Smooth muscle cell (in vitro differentiated cells): ENCODE data around the gene TRIM13. TPM values are rescaled to one million over a fixed set of nuclear protein-coding genes. Genes with fewer than 3 reads are reported as not detected.

Source experiments
- DNase-seq: peaks from one replicate; lab custom pipeline; 2025; ENCODE audit not compliant: unreplicated experiment; lab: John Stamatoyannopoulos, UW
- H2AFZ ChIP-seq: fragments of 200-600 bp; sonication (generic); 2 replicates; pipeline ENCODE4 v1.6.0; 2016; ENCODE audit warnings: antibody characterized with exemption, low read depth, mild to moderate bottlenecking
- H3F3A ChIP-seq: fragments of 200-600 bp; sonication (generic); 2 replicates; pipeline ENCODE4 v1.6.0; 2017; ENCODE audit warnings: antibody characterized with exemption, low read depth
- H3K27ac ChIP-seq: fragments of 200-600 bp; sonication (generic); 2 replicates; pipeline ENCODE4 v1.5.1; 2016; ENCODE audit warnings: low read depth, mild to moderate bottlenecking
- H3K27me3 ChIP-seq: fragments of 200-600 bp; sonication (generic); 2 replicates; pipeline ENCODE4 v1.6.1; 2016; ENCODE audit warnings: low read depth, mild to moderate bottlenecking
- H3K36me3 ChIP-seq: fragments of 200-600 bp; sonication (generic); 2 replicates; pipeline ENCODE4 v1.5.1; 2016; ENCODE audit warnings: low read depth
- H3K4me1 ChIP-seq: fragments of 200-600 bp; sonication (generic); 2 replicates; pipeline ENCODE4 v1.5.1; 2016; ENCODE audit warnings: low read depth
- H3K4me2 ChIP-seq: fragments of 200-600 bp; sonication (generic); 2 replicates; pipeline ENCODE4 v1.6.0; 2016; ENCODE audit warnings: mild to moderate bottlenecking
- H3K4me3 ChIP-seq: fragments of 200-600 bp; sonication (generic); 2 replicates; pipeline ENCODE4 v1.5.1; 2016; ENCODE audit warnings: mild to moderate bottlenecking
- H3K79me2 ChIP-seq: fragments of 200-600 bp; sonication (generic); 2 replicates; pipeline ENCODE4 v1.6.0; 2016; ENCODE audit warnings: low read depth, mild to moderate bottlenecking
- H3K9ac ChIP-seq: fragments of 200-600 bp; sonication (generic); 2 replicates; pipeline ENCODE4 v1.6.0; 2016; ENCODE audit warnings: low read depth
- H3K9me3 ChIP-seq: fragments of 200-600 bp; sonication (generic); replicated peaks from 2 replicates; pipeline ENCODE4 v1.5.1; 2016; ENCODE audit warnings: low read depth
- H4K20me1 ChIP-seq: fragments of 200-600 bp; sonication (generic); 2 replicates; pipeline ENCODE4 v1.6.0; 2016; ENCODE audit warnings: low read depth
- WGBS: methylation state at CpG from one replicate; pipeline ENCODE4 v1.1.7; 2016; ENCODE audit warnings: low lambda C conversion rate; 5-methylcytosine and 5-hydroxymethylcytosine counted together
- polyA plus RNA-seq: library from polyadenylated mRNA; unstranded; fragments of >200 nt; fragmentation: Nextera tagmentation; extraction: Ambion mirVana; gene quantifications from 2 replicates; pipeline ENCODE4 v1.2.1, GENCODE V29; 2016
- total RNA-seq: library from RNA; depleted of rRNA; stranded (reverse); fragments of >200 nt; gene quantifications from 2 replicates; pipeline ENCODE4 v1.2.3, GENCODE V29; 2014
- TF ChIP-seq, protein P1 (sequence below): fragments of 200-600 bp; sonication (generic); IDR thresholded peaks from 2 replicates; pipeline ENCODE4 v1.5.1; 2017; ENCODE audit warnings: borderline replicate concordance, mild to moderate bottlenecking, antibody characterized with exemption; ENCODE audit not compliant: insufficient read depth, poor library complexity, severe bottlenecking

TRIM13 gene
- total and polyA plus RNA-seq, 2 experiments from 2014 or later: 18.4 to 19.6 TPM

DNA sequence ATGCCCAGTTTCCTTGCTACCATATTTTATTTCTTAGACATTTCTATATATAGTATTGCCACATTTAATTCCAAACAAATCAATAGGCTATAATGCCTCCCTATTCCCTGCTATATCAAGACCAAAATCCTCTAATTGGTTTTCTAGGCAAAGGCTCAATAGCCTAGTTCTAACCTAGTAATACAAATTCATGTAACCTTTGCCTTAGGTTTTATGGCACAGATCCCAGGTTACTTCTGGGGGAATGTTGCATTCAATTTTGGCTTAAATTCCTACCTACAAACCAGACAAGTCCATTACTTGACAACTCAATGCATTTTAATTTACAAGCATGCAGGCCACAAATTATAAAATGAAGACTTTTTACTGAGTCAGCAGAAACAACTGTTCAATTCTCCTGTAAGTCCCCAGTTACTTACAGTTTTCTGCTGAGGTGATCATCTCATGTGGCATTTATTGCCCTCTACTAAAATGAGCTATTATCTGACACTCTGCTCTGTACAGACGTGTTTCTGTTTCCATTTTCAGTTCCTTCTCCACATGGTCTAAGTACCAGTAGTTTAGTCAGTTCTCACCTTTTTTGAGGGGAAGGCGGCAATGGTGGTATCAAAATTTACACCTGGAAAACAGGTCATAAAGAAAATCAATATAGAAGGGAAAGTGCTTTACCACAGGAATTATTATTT, 30.1 kb downstream of the TRIM13 start:
- Histone ChIP-seq H3K4me3 (no peak overlapping the region), H3K27me3 (no peaks in the 10 kb centered on the region), H3K27ac (no peak overlapping the region), H3F3A (no peaks in the 10 kb centered on the region), H4K20me1 (no peaks in the 10 kb centered on the region), H3K36me3 (no peaks in the 10 kb centered on the region), H2AFZ (no peak overlapping the region), H3K9ac (no peak overlapping the region), H3K4me2 (no peak overlapping the region), H3K4me1 (no peaks in the 10 kb centered on the region), H3K79me2 (no peaks in the 10 kb centered on the region), H3K9me3 (no peaks in the 10 kb centered on the region)
- DNase-seq: no peak
- 83% methylated on average over 2 of the region's 2 CpGs for WGBS
- TF ChIP-seq, protein P1, sequence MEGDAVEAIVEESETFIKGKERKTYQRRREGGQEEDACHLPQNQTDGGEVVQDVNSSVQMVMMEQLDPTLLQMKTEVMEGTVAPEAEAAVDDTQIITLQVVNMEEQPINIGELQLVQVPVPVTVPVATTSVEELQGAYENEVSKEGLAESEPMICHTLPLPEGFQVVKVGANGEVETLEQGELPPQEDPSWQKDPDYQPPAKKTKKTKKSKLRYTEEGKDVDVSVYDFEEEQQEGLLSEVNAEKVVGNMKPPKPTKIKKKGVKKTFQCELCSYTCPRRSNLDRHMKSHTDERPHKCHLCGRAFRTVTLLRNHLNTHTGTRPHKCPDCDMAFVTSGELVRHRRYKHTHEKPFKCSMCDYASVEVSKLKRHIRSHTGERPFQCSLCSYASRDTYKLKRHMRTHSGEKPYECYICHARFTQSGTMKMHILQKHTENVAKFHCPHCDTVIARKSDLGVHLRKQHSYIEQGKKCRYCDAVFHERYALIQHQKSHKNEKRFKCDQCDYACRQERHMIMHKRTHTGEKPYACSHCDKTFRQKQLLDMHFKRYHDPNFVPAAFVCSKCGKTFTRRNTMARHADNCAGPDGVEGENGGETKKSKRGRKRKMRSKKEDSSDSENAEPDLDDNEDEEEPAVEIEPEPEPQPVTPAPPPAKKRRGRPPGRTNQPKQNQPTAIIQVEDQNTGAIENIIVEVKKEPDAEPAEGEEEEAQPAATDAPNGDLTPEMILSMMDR: no peak

DNA sequence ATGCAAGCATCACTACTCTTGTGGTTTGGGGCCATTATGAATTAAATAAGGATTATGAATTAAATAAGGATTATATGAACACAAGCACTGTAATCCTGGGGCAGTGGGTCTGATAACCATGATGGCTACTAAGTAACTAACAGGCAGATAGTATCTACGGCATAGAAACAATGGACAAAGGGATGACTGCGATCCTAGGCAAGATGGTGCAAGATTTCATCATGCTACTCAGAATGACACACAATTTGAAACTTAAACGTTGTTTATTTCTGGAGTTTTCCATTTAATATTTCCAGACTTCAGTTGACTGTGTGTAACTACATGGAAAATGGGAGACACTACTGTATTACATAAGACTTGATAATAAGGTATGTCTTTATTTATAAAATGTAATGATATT, 33.5 kb downstream of the TRIM13 start:
- no peak overlapping the region for H3K27ac ChIP-seq
- H2AFZ ChIP-seq: no peak overlapping the region
- no peaks in the 10 kb centered on the region for H3K27me3 ChIP-seq
- no peaks in the 10 kb centered on the region for H4K20me1 ChIP-seq
- no peak overlapping the region for H3K9ac ChIP-seq
- no peaks in the 10 kb centered on the region for H3K4me1 ChIP-seq
- no peak for DNase-seq
- 79% methylated on average over 3 of the region's 3 CpGs for WGBS
- TF ChIP-seq, protein P1: no peak
- no peaks in the 10 kb centered on the region for H3K36me3 ChIP-seq
- no peaks in the 10 kb centered on the region for H3K79me2 ChIP-seq
- H3K4me2 ChIP-seq: no peak overlapping the region
- no peaks in the 10 kb centered on the region for H3K9me3 ChIP-seq
- no peaks in the 10 kb centered on the region for H3F3A ChIP-seq
- no peak overlapping the region for H3K4me3 ChIP-seq

DNA sequence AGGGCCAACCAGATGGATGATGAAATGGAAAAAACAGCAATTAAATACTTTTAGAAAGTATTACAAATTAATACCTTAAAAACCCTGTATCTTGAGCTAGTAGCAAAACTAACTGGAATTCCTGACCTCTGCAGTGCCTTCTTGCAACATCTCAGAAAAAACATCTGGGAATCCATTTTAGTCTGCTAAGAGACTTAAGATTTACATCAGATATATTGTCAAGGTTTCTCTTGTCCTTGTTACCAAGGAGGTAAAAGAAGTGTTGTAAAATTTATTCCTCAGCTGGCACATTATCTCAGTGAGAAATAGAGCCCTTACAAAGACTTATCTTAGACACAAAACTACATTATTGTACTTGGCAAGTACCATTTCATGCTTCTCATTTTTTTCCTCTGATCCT, 36.9 kb downstream of the TRIM13 start:
- no peaks in the 10 kb centered on the region for H3F3A ChIP-seq
- no peaks in the 10 kb centered on the region for H3K9me3 ChIP-seq
- no peak overlapping the region for H2AFZ ChIP-seq
- H3K9ac ChIP-seq: no peak overlapping the region
- H3K4me1 ChIP-seq: no peaks in the 10 kb centered on the region
- no peak for DNase-seq
- TF ChIP-seq, protein P1: no peak
- H4K20me1 ChIP-seq: no peaks in the 10 kb centered on the region
- no peak overlapping the region for H3K4me2 ChIP-seq
- no peak overlapping the region for H3K27ac ChIP-seq
- H3K4me3 ChIP-seq: no peak overlapping the region
- H3K36me3 ChIP-seq: no peaks in the 10 kb centered on the region
- H3K79me2 ChIP-seq: no peaks in the 10 kb centered on the region
- no peaks in the 10 kb centered on the region for H3K27me3 ChIP-seq

DNA sequence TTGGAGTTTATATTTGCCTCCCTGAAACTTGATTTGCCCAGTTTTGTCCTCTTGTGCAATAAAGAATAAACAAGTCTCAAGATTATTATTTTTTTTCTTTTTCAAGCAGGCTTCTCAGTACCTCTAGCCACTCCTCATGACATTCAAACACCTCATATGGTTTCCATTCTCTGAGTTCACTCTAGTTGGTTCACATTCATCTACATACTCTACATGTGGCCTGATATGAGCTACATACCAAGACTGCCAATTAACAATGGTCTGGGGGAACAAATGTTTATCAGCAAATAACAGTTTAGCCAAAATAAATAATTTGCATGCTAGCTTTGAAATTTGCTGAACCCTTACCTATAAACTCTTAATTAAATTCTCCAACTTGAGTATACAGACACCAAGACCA, 40.9 kb downstream of the TRIM13 start:
- Histone ChIP-seq H3K36me3 (no peaks in the 10 kb centered on the region), H3F3A (no peaks in the 10 kb centered on the region), H2AFZ (no peak overlapping the region), H3K79me2 (no peaks in the 10 kb centered on the region), H3K27me3 (no peaks in the 10 kb centered on the region), H3K4me1 (no peaks in the 10 kb centered on the region), H3K4me3 (no peak overlapping the region), H3K4me2 (no peak overlapping the region), H3K9ac (no peak overlapping the region), H3K27ac (no peak overlapping the region), H4K20me1 (no peaks in the 10 kb centered on the region), H3K9me3 (no peaks in the 10 kb centered on the region)
- no peak for DNase-seq
- TF ChIP-seq, protein P1: no peak
